ENCODE data around the gene KLK14. TPM values are rescaled to one million over a fixed set of nuclear protein-coding genes. Genes with fewer than 3 reads are reported as not detected.

Gene KLK14
- total RNA-seq, 2 donors from 2014 or later: 4.2 to 5.3 TPM

- Histone ChIP-seq H3K9me3 (no peaks in the 10 kb centered on the region), H3K27ac (peak overlapping the region; percentile 45 to 55), H3K27me3 (replicated peaks; ENCODE audit: insufficient read depth) (no peaks in the 10 kb centered on the region), H3K4me1 (replicated peaks) (peaks cover 6% of the 10 kb centered on the region), H3K4me3 (no peak overlapping the region), H3K36me3 (no peaks in the 10 kb centered on the region)
- intact Hi-C loops (cut with DNase I): no loop called here
- TF ChIP-seq POLR2A (IDR thresholded peaks at IDR 0.05): no peak
- TF ChIP-seq POLR2AphosphoS5 (IDR thresholded peaks at IDR 0.05): peak; percentile 86
- no peak for TF ChIP-seq CTCF (IDR thresholded peaks at IDR 0.05)
- peak; percentile 85 for DNase-seq (ENCODE audit: low spot score)
- 26% methylated on average over 4 of the region's 4 CpGs for WGBS
Measured at GRCh38 chr19:51071095-51071405, 11.6 kb downstream of the KLK14 start.

GRCh38 chr19:51070334-51071094 is 12.2 kb downstream of the KLK14 start:
- no peaks in the 10 kb centered on the region for H3K36me3 ChIP-seq
- WGBS: 69% methylated on average over 5 of the region's 5 CpGs
- no peak overlapping the region for H3K4me3 ChIP-seq
- H3K9me3 ChIP-seq: no peaks in the 10 kb centered on the region
- intact Hi-C loops (cut with DNase I): no loop called here
- H3K4me1 ChIP-seq (replicated peaks): peaks cover 6% of the 10 kb centered on the region
- H3K27me3 ChIP-seq (replicated peaks; ENCODE audit: insufficient read depth): no peaks in the 10 kb centered on the region
- DNase-seq (ENCODE audit: low spot score): no peak
- H3K27ac ChIP-seq: peak overlapping the region; percentile 45 to 55
- TF ChIP-seq POLR2A (IDR thresholded peaks at IDR 0.05) (no peak), CTCF (IDR thresholded peaks at IDR 0.05) (no peak), POLR2AphosphoS5 (IDR thresholded peaks at IDR 0.05) (no peak)

- Histone ChIP-seq H3K27ac (no peak overlapping the region), H3K4me3 (no peak overlapping the region), H3K36me3 (no peaks in the 10 kb centered on the region), H3K4me1 (replicated peaks) (peaks cover 6% of the 10 kb centered on the region), H3K27me3 (replicated peaks; ENCODE audit: insufficient read depth) (no peaks in the 10 kb centered on the region), H3K9me3 (no peaks in the 10 kb centered on the region)
- TF ChIP-seq POLR2AphosphoS5 (IDR thresholded peaks at IDR 0.05) (peak; percentile 48), POLR2A (IDR thresholded peaks at IDR 0.05) (no peak)
- 63% methylated on average over 7 of the region's 7 CpGs for WGBS
- DNase-seq (ENCODE audit: low spot score): no peak
- intact Hi-C loops (cut with DNase I): no loop called here
Measured at GRCh38 chr19:51066393-51067186, 16.1 kb downstream of the KLK14 start.

GRCh38 chr19:51065221-51065960 is 17.3 kb downstream of the KLK14 start:
- Histone ChIP-seq H3K4me3 (peak overlapping the region; percentile 5 to 21), H3K4me1 (replicated peaks) (peaks cover 4% of the 10 kb centered on the region)
- no peak for DNase-seq (ENCODE audit: low spot score)

More at GRCh38 chr19:51065221-51065960, 17.3 kb downstream of the KLK14 start:
- no peaks in the 10 kb centered on the region for H3K27me3 ChIP-seq (replicated peaks; ENCODE audit: insufficient read depth)
- intact Hi-C loops (cut with DNase I): no loop called here
- no peak overlapping the region for H3K27ac ChIP-seq
- no peaks in the 10 kb centered on the region for H3K36me3 ChIP-seq
- WGBS: 26% methylated on average over 25 of the region's 25 CpGs
- no peak for TF ChIP-seq POLR2AphosphoS5 (IDR thresholded peaks at IDR 0.05)
- no peak for TF ChIP-seq CTCF (IDR thresholded peaks at IDR 0.05)
- no peak for TF ChIP-seq POLR2A (IDR thresholded peaks at IDR 0.05)
- H3K9me3 ChIP-seq: no peaks in the 10 kb centered on the region
